Heart right ventricle (tissue), 16 donors: Measurements from ENCODE around the gene FAM219A. TPM values are rescaled to one million over a fixed set of nuclear protein-coding genes. Genes with fewer than 3 reads are reported as not detected.
"Not testable (repeated sequence)": the region's sequence is repeated elsewhere in the genome, so short reads cannot be mapped to it uniquely, and the experiment has no call there.

Experiments used
- ATAC-seq, 8 donors: fragments of 200-7000 bp; cut with Tn5 transposase; one replicate each; pipeline ENCODE4 v1.9.1; 2020; ENCODE audit warnings: mild to moderate bottlenecking in 8 of 8, moderate library complexity in 8 of 8, moderate number of reproducible peaks in 1 of 8
- DNase-seq, 2 donors: peaks; one replicate each; pipeline ENCODE4 v3.0.0-alpha.2; 2020
- H3K27ac ChIP-seq, 10 donors: fragments of 200-600 bp; sonication (generic) in 2 of 10; one replicate each; pipeline versions ENCODE4 v1.5.0 to v1.8.0; 2020 to 2022; ENCODE audit warnings: mild to moderate bottlenecking in 3 of 10
- H3K27me3 ChIP-seq, 7 donors: fragments of 200-600 bp; one replicate each; pipeline ENCODE4 v1.8.0; 2021 to 2022; ENCODE audit warnings: mild to moderate bottlenecking in 2 of 7
- H3K36me3 ChIP-seq, 9 donors: fragments of 200-600 bp; sonication (generic) in 1 of 9; one replicate each; pipeline versions ENCODE4 v1.5.0 to v1.8.0; 2020 to 2022; ENCODE audit warnings: mild to moderate bottlenecking in 2 of 9
- H3K4me1 ChIP-seq, 9 donors: fragments of 200-600 bp; sonication (generic) in 1 of 9; one replicate each; pipeline versions ENCODE4 v1.5.0 to v1.8.0; 2020 to 2022; ENCODE audit warnings: mild to moderate bottlenecking in 4 of 9
- H3K4me3 ChIP-seq, 10 donors: fragments of 200-600 bp; sonication (generic) in 2 of 10; one replicate each; pipeline versions ENCODE4 v1.5.0 to v1.8.0; 2020 to 2022; ENCODE audit warnings: mild to moderate bottlenecking in 7 of 10, moderate library complexity in 2 of 10
- H3K9me3 ChIP-seq, 11 donors: fragments of 200-600 bp in 10 of 11; sonication (generic) in 2 of 11; one replicate each; pipeline versions ENCODE4 v1.5.0 to v1.8.0; 2013 to 2022; ENCODE audit warnings: mild to moderate bottlenecking in 2 of 11, control low read depth in 1 of 11, moderate library complexity in 1 of 11
- CTCF ChIP-seq, 9 donors: fragments of 200-600 bp; sonication (generic) in 2 of 9; IDR thresholded peaks; one replicate each; pipeline versions ENCODE4 v1.5.0 to v1.8.0; 2021 to 2022; ENCODE audit warnings: antibody characterized with exemption in 9 of 9, mild to moderate bottlenecking in 5 of 9, moderate library complexity in 1 of 9
- WGBS, 2 donors: extraction: QIAGEN DNeasy Blood & Tissue Kit; methylation state at CpG; one replicate each; pipeline ENCODE4 v1.1.7; 2013; ENCODE audit warnings: inconsistent platforms in 1 of 2; 5-methylcytosine and 5-hydroxymethylcytosine counted together
- intact Hi-C, 10 donors: fragments of 100-400 bp; cut with DNase I; formaldehyde crosslinking; loops; one replicate each; pipeline versions ENCODE4 v1.11.1 to v1.14.2; 2022
- polyA plus RNA-seq, 2 donors: library from polyadenylated mRNA; stranded (reverse); fragments of 200-250 nt; gene quantifications; one replicate each; pipeline ENCODE4 v1.2.3, GENCODE V29; 2013
- total RNA-seq, 10 donors: library from RNA; stranded (reverse); fragmentation: NEBNext Ultra II Directional in 3 of 10; extraction: Animal tissue kit (Norgen Biotek cat#: 25700) in 3 of 10; gene quantifications; one replicate each; pipeline versions ENCODE4 v1.2.1 to v1.2.4, GENCODE V29; 2021 to 2023
- donor health status: Arrhythmogenic right ventricular cardiomyopathy.
- donor health status: ischemic (EF 13 %, LVEDD 7.1; RV severe dilation, severe dysfunction).
- donor health status: healthy with polysubstance abuse.
- donor health status: DM: no; HTN: yes; CAD: no.
- donor health status: DM: no; HTN: no; CAD: no.
- donor health status: ischemic (EF 25% LVEDD 6.9; RV normal size, moderate dysfunction).
- donor health status: ischemic (EF 25% LVEDD 5.7; RV mildly dilated, moderate dysfunction).
- donor health status: healthy.
- donor health status: DM: yes; HTN: yes; CAD: no.
- donor health status: Ischemic cardiomyopathy.
- donor health status: ischemic (EF 35%, LVEDD 5.7; RV mildly dilated, moderate dysfunction).
- donor health status: nonischemic (EF 11% LVEDD 7.7; RV severe dilation, severe dysfunction).
- donor health status: DM: yes; HTN: yes; CAD: no.
- donor health status: PGD.
- donor health status: ischemic (EF 29% LVEDD 5.4; RV normal size, mild dysfunction).
- donor health status: nonischemic (EF 23%, LVEDD 6.1; RV moderate dilation, normal function).

FAM219A gene
- total and polyA plus RNA-seq, 12 donors, result 15.1 to 38.6 (median 25.9) TPM

GRCh38 chr9:34486572-34486971 is 28.2 kb upstream of the FAM219A start:
- WGBS, 2 donors, result 62 to 66% methylated on average over 3 of the region's 3 CpGs
- Histone ChIP-seq H3K9me3 (no peaks in the 10 kb centered on the region), H3K27me3 (no peaks in the 10 kb centered on the region), H3K4me1 (no peaks in the 10 kb centered on the region), H3K4me3 (no peak overlapping the region), H3K27ac (no peak overlapping the region), H3K36me3 (no peaks in the 10 kb centered on the region)
- intact Hi-C loops, result no loop called here
- DNase-seq (no peak), ATAC-seq (no peak)
- TF ChIP-seq CTCF (IDR thresholded peaks at IDR 0.05), result no peak

GRCh38 chr9:34485822-34486221 is 27.5 kb upstream of the FAM219A start:
- Histone ChIP-seq H3K9me3 (no peaks in the 10 kb centered on the region), H3K4me1 (no peaks in the 10 kb centered on the region), H3K27ac (no peak overlapping the region), H3K27me3 (no peaks in the 10 kb centered on the region), H3K36me3 (no peaks in the 10 kb centered on the region), H3K4me3 (no peak overlapping the region)
- DNase-seq (no peak), ATAC-seq (no peak)
- WGBS, 2 donors, result 74 to 79% methylated on average over 6 of the region's 6 CpGs
- no peak for TF ChIP-seq CTCF (IDR thresholded peaks at IDR 0.05)
- intact Hi-C loops, result no loop called here

- TF ChIP-seq CTCF (IDR thresholded peaks at IDR 0.05), result no peak
- intact Hi-C loops, result no loop called here
- Histone ChIP-seq H3K4me3 (no peak overlapping the region), H3K9me3 (no peaks in the 10 kb centered on the region), H3K27me3 (no peaks in the 10 kb centered on the region), H3K27ac (no peak overlapping the region), H3K4me1 (no peaks in the 10 kb centered on the region), H3K36me3 (no peaks in the 10 kb centered on the region)
- DNase-seq, result no peak
- no peak for ATAC-seq
Measured at GRCh38 chr9:34484678-34485077, 26.3 kb upstream of the FAM219A start.

- H3K9me3 ChIP-seq, H3K36me3 ChIP-seq, ATAC-seq, H3K4me1 ChIP-seq, H3K4me3 ChIP-seq, DNase-seq, H3K27me3 ChIP-seq, H3K27ac ChIP-seq, intact Hi-C loops: not testable (repeated sequence)
- WGBS, 2 donors, result 94 to 96% methylated on average over 19 to 24 of the region's 27 CpGs
Measured at GRCh38 chr9:34482746-34483145, 24.4 kb upstream of the FAM219A start.

- H3K4me1 ChIP-seq, DNase-seq, intact Hi-C loops, H3K9me3 ChIP-seq, H3K4me3 ChIP-seq, ATAC-seq, H3K27me3 ChIP-seq, H3K36me3 ChIP-seq, H3K27ac ChIP-seq: not testable (repeated sequence)
- WGBS, 2 donors, result 77 to 78% methylated on average over 13 of the region's 13 CpGs
Measured at GRCh38 chr9:34481620-34482019, 23.2 kb upstream of the FAM219A start.

- Histone ChIP-seq H3K4me1 (no peaks in the 10 kb centered on the region), H3K9me3 (no peaks in the 10 kb centered on the region), H3K27ac (no peak overlapping the region), H3K27me3 (no peaks in the 10 kb centered on the region), H3K4me3 (no peak overlapping the region), H3K36me3 (no peaks in the 10 kb centered on the region)
- 64 to 70% methylated on average over 5 of the region's 5 CpGs for WGBS, 2 donors
- no peak for TF ChIP-seq CTCF (IDR thresholded peaks at IDR 0.05)
- DNase-seq (no peak), ATAC-seq (no peak)
- intact Hi-C loops, result no loop called here
Measured at GRCh38 chr9:34479431-34479866, 21.1 kb upstream of the FAM219A start.
